ENCODE data around the gene TAF12. TPM values are rescaled to one million over a fixed set of nuclear protein-coding genes. Genes with fewer than 3 reads are reported as not detected.
"Not testable (repeated sequence)": the region's sequence is repeated elsewhere in the genome, so short reads cannot be mapped to it uniquely, and the experiment has no call there.

The TAF12 gene
- total and polyA plus RNA-seq, 2 of the 4 experiments (the other 2 are of a cell fraction): 28.8 to 31.7 TPM

GRCh38 chr1:28672971-28673370, 30.1 kb upstream of the TAF12 start:
- H4K91ac ChIP-seq (ENCODE audit: insufficient read depth, low read depth, low read length); H3K4me1 ChIP-seq (ENCODE audit: control insufficient read depth, insufficient read depth, low read length); H3K9ac ChIP-seq (ENCODE audit: low read depth, low read length); H3K56ac ChIP-seq (ENCODE audit: extremely low read depth, insufficient read depth, low read length); H2AK9ac ChIP-seq (replicated peaks; ENCODE audit: low read depth, low read length, poor library complexity); H3K4me3 ChIP-seq (ENCODE audit: insufficient read depth, low read depth, low read length); H3K23ac ChIP-seq (ENCODE audit: low read depth, low read length); H2BK120ac ChIP-seq (ENCODE audit: low read depth, low read length); H3K4ac ChIP-seq (ENCODE audit: low read depth, low read length); H2BK5ac ChIP-seq (ENCODE audit: low read depth, low read length, poor library complexity, severe bottlenecking); H2AFZ ChIP-seq (replicated peaks; ENCODE audit: low read length, poor library complexity); BruUV-seq (replicated peaks); H2BK15ac ChIP-seq (ENCODE audit: low read depth, low read length); H3K9me3 ChIP-seq (ENCODE audit: control insufficient read depth, insufficient read depth, low read length); H3K14ac ChIP-seq (replicated peaks; ENCODE audit: low read depth, low read length); H3K36me3 ChIP-seq (ENCODE audit: control insufficient read depth, insufficient read depth, low read length); POLR2A ChIA-PET (ENCODE audit: unreplicated experiment); dilution Hi-C loops (cut with HindIII; ENCODE audit: low sequenced_read_pairs, unreplicated experiment); H4K20me1 ChIP-seq (ENCODE audit: insufficient read depth, low read length); H3K18ac ChIP-seq (ENCODE audit: low read depth, low read length); ATAC-seq (ENCODE audit: low read depth); H2AK5ac ChIP-seq (ENCODE audit: low read depth, low read length); H3K9me1 ChIP-seq (ENCODE audit: insufficient read depth, low read length); H3K4me2 ChIP-seq (ENCODE audit: low read depth, low read length); in situ Hi-C loops (cut with MboI; ENCODE audit: low sequenced_read_pairs); H2BK20ac ChIP-seq (ENCODE audit: low read depth, low read length); DNase-seq; H3K27me3 ChIP-seq (ENCODE audit: control insufficient read depth, insufficient read depth, low read length); H3K27ac ChIP-seq (ENCODE audit: insufficient read depth, low read length); H4K5ac ChIP-seq (ENCODE audit: low read depth, low read length); H4K8ac ChIP-seq (ENCODE audit: low read depth in 2 of 2, low read length in 2 of 2); intact Hi-C loops (cut with micrococcal nuclease): not testable (repeated sequence)
- WGBS, 2 experiments (ENCODE audit: extremely low coverage in 2 of 2, insufficient read length in 1 of 2): 96% methylated on average over 4 of the region's 15 CpGs; no CpG with 5 or more reads in 1 of the 2 experiments
- CTCF ChIA-PET: interaction anchor here (0.6 to 0.7 kb wide), 2 partner anchors 800 to 1252 kb away, joined by 3 read pairs; no protein-coding TSS in a partner anchor
- peaks cover 19 to 41% of the 10 kb centered on the region in 2 experiments for H3K79me1 ChIP-seq (ENCODE audit: low read depth in 1 of 2, low read length in 2 of 2)

Data from IMR-90 (cell line).